K562 (cell line): Measurements from ENCODE around the gene CHST7. TPM values are rescaled to one million over a fixed set of nuclear protein-coding genes. Genes with fewer than 3 reads are reported as not detected.
A peak's percentile ranks its signal among the peaks of the same experiment; 100 is the strongest.

Source experiments
- CBFB ChIP-seq: sonication (generic); formaldehyde crosslinking; IDR thresholded peaks from 2 replicates; pipeline ENCODE4 v1.4.0; 2020; ENCODE audit warnings: mild to moderate bottlenecking, missing genetic modification reagents
- CGGBP1 ChIP-seq: fragments of 250-450 bp; sonication (Bioruptor Pico); IDR thresholded peaks from 2 replicates; pipeline ENCODE4 v1.9.0; 2021; ENCODE audit warnings: mild to moderate bottlenecking
- GMEB1 ChIP-seq: fragments of 250-450 bp; sonication (Bioruptor Pico); IDR thresholded peaks from 2 replicates; pipeline ENCODE4 v1.4.0; 2020; ENCODE audit warnings: mild to moderate bottlenecking
- GTF2E2 ChIP-seq: fragments of 200-800 bp; sonication (Bioruptor generic); IDR thresholded peaks from 2 replicates; pipeline ENCODE4 v1.6.1; 2016; ENCODE audit warnings: missing genetic modification characterization, missing compliant biosample characterization
- HCFC1 ChIP-seq: IDR thresholded peaks from 2 replicates; pipeline ENCODE4 v1.6.1; 2012; ENCODE audit warnings: low read depth, low read length, improper control_type of control experiment
- KDM5B ChIP-seq: fragments of 200-600 bp; sonication (generic); IDR thresholded peaks from 2 replicates; pipeline ENCODE4 v1.6.1; 2012; ENCODE audit warnings: low read depth, mild to moderate bottlenecking, moderate library complexity, low read length, control low read depth, inconsistent platforms; ENCODE audit not compliant: insufficient replicate concordance
- MCM3 ChIP-seq: fragments of 450-650 bp; IDR thresholded peaks from 2 replicates; pipeline ENCODE4 v1.6.1; 2016
- MEIS2 ChIP-seq: fragments of 450-650 bp; IDR thresholded peaks from 2 replicates; pipeline ENCODE4 v1.6.1; 2014; ENCODE audit warnings: mild to moderate bottlenecking; ENCODE audit not compliant: partially characterized antibody
- PPARD ChIP-seq: fragments of 250-450 bp; sonication (Bioruptor Pico); IDR thresholded peaks from 2 replicates; pipeline ENCODE4 v1.8.0; 2022; ENCODE audit warnings: inconsistent platforms, mild to moderate bottlenecking, moderate library complexity
- PRMT5 ChIP-seq: sonication (generic); formaldehyde crosslinking; IDR thresholded peaks from 2 replicates; pipeline ENCODE4 v1.5.0; 2020; ENCODE audit warnings: missing genetic modification reagents
- PURB ChIP-seq: sonication (generic); formaldehyde crosslinking; IDR thresholded peaks from 2 replicates; pipeline ENCODE4 v1.9.0; 2021; ENCODE audit warnings: low read depth, mild to moderate bottlenecking, missing genetic modification reagents
- RB1 ChIP-seq: fragments of 450-650 bp; IDR thresholded peaks from 2 replicates; pipeline ENCODE4 v1.6.1; 2017; ENCODE audit warnings: low read depth, mild to moderate bottlenecking
- RHOXF2B ChIP-seq: fragments of 250-450 bp; sonication (Bioruptor Pico); conservative IDR thresholded peaks from 2 replicates; pipeline ENCODE4 v1.5.1; 2021
- RUNX1 ChIP-seq: sonication (generic); IDR thresholded peaks from 2 replicates; pipeline ENCODE4 v1.6.1; 2016; ENCODE audit warnings: antibody characterized with exemption, low read depth
- SAFB ChIP-seq: fragments of 200-400 bp; formaldehyde crosslinking; IDR thresholded peaks from 2 replicates; pipeline ENCODE4 v1.6.1; 2017; ENCODE audit warnings: low read depth, low read length, borderline replicate concordance
- SMARCE1 ChIP-seq: fragments of 450-650 bp; IDR thresholded peaks from 2 replicates; pipeline ENCODE4 v1.7.1; 2016; ENCODE audit warnings: mild to moderate bottlenecking
- TAL1 ChIP-seq: fragments of 450-650 bp; IDR thresholded peaks from 2 replicates; pipeline ENCODE4 v1.6.1; 2016; ENCODE audit warnings: mild to moderate bottlenecking
- TFE3 ChIP-seq: fragments of 450-650 bp; formaldehyde crosslinking; IDR thresholded peaks from 2 replicates; pipeline ENCODE4 v1.4.0; 2020; ENCODE audit warnings: mild to moderate bottlenecking, mixed read lengths
- TSHZ1 ChIP-seq: fragments of 250-450 bp; sonication (Bioruptor Pico); IDR thresholded peaks from 2 replicates; pipeline ENCODE4 v1.4.0; 2020; ENCODE audit warnings: mild to moderate bottlenecking, moderate library complexity
- ZFX ChIP-seq: sonication (generic); formaldehyde crosslinking; IDR thresholded peaks from 2 replicates; pipeline ENCODE4 v1.8.0; 2022; ENCODE audit warnings: mild to moderate bottlenecking, missing genetic modification reagents, moderate library complexity
- ZNF146 ChIP-seq: IDR thresholded peaks from one replicate; pipeline ENCODE4 v1.6.1; 2018; ENCODE audit warnings: missing compliant biosample characterization; ENCODE audit not compliant: unreplicated experiment
- ZNF584 ChIP-seq: fragments of 200-800 bp; sonication (Bioruptor generic); IDR thresholded peaks from 2 replicates; pipeline ENCODE4 v1.6.1; 2016; ENCODE audit warnings: low read depth, mild to moderate bottlenecking, missing genetic modification characterization, missing compliant biosample characterization
- polyA plus RNA-seq, 8 experiments: library from polyadenylated mRNA; depleted of rRNA in 4 of 8; stranded (reverse) in 5 of 8; unstranded in 3 of 8; fragments of >200 nt; fragmentation: Nextera tagmentation in 2 of 8; fragmentation: Illumina TruSeq in 1 of 8; extraction: Ambion mirVana in 2 of 8; extraction: Trizol in 1 of 8; gene quantifications; 2 replicates each; pipeline versions ENCODE4 v1.2.1 to v1.2.3, GENCODE V29; 2011 to 2014; ENCODE audit warnings: inconsistent platforms in 1 of 8, missing spikeins in 1 of 8
- total RNA-seq, 7 experiments: library from RNA; depleted of rRNA in 6 of 7; stranded (reverse); fragments of >200 nt in 6 of 7; fragmentation: Illumina TruSeq in 2 of 7; extraction: Trizol in 2 of 7; gene quantifications; 2 replicates each; pipeline versions ENCODE4 v1.2.1 to v1.2.3, GENCODE V29; 2011 to 2021; ENCODE audit warnings: low replicate concordance in 1 of 7

Gene CHST7
- total and polyA plus RNA-seq, 9 of the 15 experiments (the other 6 are each of a cell fraction or from before 2014, with no cell fraction given) = 0.04 to 0.41 (median 0.09) TPM; not detected in 2

- TF ChIP-seq CGGBP1 (no peak), TFE3 (CRISPR knock-in tag) (no peak), TAL1 (no peak), PRMT5 (CRISPR knock-in tag) (no peak), ZNF584 (no peak), HCFC1 (peak; percentile 64), KDM5B (peak; percentile 81), GTF2E2 (tag) (no peak), SMARCE1 (0 out of 2 replicates have a peak, but pooled peaks have one; percentile 53), PPARD (CRISPR knock-in tag) (no peak), MEIS2 (peak; percentile 79), MCM3 (no peak), RUNX1 (no peak), RB1 (0 out of 2 replicates have a peak, but pooled peaks have one; percentile 11), PURB (CRISPR knock-in tag) (no peak), CBFB (no peak), RHOXF2B (CRISPR knock-in tag) (no peak), ZNF146 (no peak), ZFX (CRISPR knock-in tag) (peak; percentile 86), TSHZ1 (CRISPR knock-in tag) (no peak), SAFB (no peak), GMEB1 (CRISPR knock-in tag) (no peak)
Measured at GRCh38 chrX:46545111-46546005, 28.2 kb upstream of the CHST7 start, which contains the start of gene ZNF674 (continued).
